ENCODE measurements around the gene INSIG2. TPM values are rescaled to one million over a fixed set of nuclear protein-coding genes. Genes with fewer than 3 reads are reported as not detected.

The INSIG2 gene
- polyA plus RNA-seq, 1 experiment = 7.5 TPM

- no peak overlapping the region for H3K4me3 ChIP-seq (ENCODE audit: low read depth, low read length)
- ChIA-PET POLR2A (no interaction called here), CTCF (interaction anchor here (1.2 to 1.3 kb wide), 2 partner anchors 17 to 53 kb away, joined by 3 read pairs; no protein-coding TSS in a partner anchor)
- no peak for DNase-seq (ENCODE audit: low read depth)
- peaks cover 4% of the 10 kb centered on the region for H3K27me3 ChIP-seq (ENCODE audit: control insufficient read depth, insufficient read depth, low read length)
- no peak for TF ChIP-seq CTCF (IDR thresholded peaks at IDR 0.05; ENCODE audit: insufficient read depth, low read depth, low read length)
- no peaks in the 10 kb centered on the region for H3K36me3 ChIP-seq (ENCODE audit: control insufficient read depth, insufficient read depth, low read length)
These were observed 2.9 kb upstream of the INSIG2 start for GRCh38 chr2:118085173-118086023.

GRCh38 chr2:118086024-118086633 is 2.1 kb upstream of the INSIG2 start:
- H3K27me3 ChIP-seq (ENCODE audit: control insufficient read depth, insufficient read depth, low read length) = peaks cover 4% of the 10 kb centered on the region
- ChIA-PET CTCF (interaction anchor here (1.2 to 1.3 kb wide), 2 partner anchors 18 to 53 kb away, joined by 3 read pairs; no protein-coding TSS in a partner anchor), POLR2A (no interaction called here)
- DNase-seq (ENCODE audit: low read depth) = no peak
- H3K4me3 ChIP-seq (ENCODE audit: low read depth, low read length) = no peak overlapping the region
- no peaks in the 10 kb centered on the region for H3K36me3 ChIP-seq (ENCODE audit: control insufficient read depth, insufficient read depth, low read length)
- no peak for TF ChIP-seq CTCF (IDR thresholded peaks at IDR 0.05; ENCODE audit: insufficient read depth, low read depth, low read length)

GRCh38 chr2:118089139-118089800 is 999 bp downstream of the INSIG2 start:
- Histone ChIP-seq H3K27me3 (ENCODE audit: control insufficient read depth, insufficient read depth, low read length) (0 out of 2 replicates have a peak, but pooled peaks cover 1% of the 10 kb centered on the region), H3K4me3 (ENCODE audit: low read depth, low read length) (peak overlapping the region; percentile 89), H3K36me3 (ENCODE audit: control insufficient read depth, insufficient read depth, low read length) (no peaks in the 10 kb centered on the region)
- ChIA-PET POLR2A (no interaction called here), CTCF (interaction anchor here (0.7 to 1.8 kb wide), 5 partner anchors 12 to 43 kb away, joined by 3 to 9 read pairs (median 5); no protein-coding TSS in a partner anchor)
- no peak for DNase-seq (ENCODE audit: low read depth)
- TF ChIP-seq CTCF (IDR thresholded peaks at IDR 0.05; ENCODE audit: insufficient read depth, low read depth, low read length) = peak; percentile 22

GRCh38 chr2:118090387-118091139 is 2.3 kb downstream of the INSIG2 start:
- Histone ChIP-seq H3K4me3 (ENCODE audit: low read depth, low read length) (no peak overlapping the region), H3K36me3 (ENCODE audit: control insufficient read depth, insufficient read depth, low read length) (no peaks in the 10 kb centered on the region), H3K27me3 (ENCODE audit: control insufficient read depth, insufficient read depth, low read length) (no peaks in the 10 kb centered on the region)
- ChIA-PET POLR2A (no interaction called here), CTCF (interaction anchor here (1.8 kb wide), 1 partner anchor 15 kb away, joined by 6 read pairs; no protein-coding TSS in a partner anchor)
- no peak for DNase-seq (ENCODE audit: low read depth)
- no peak for TF ChIP-seq CTCF (IDR thresholded peaks at IDR 0.05; ENCODE audit: insufficient read depth, low read depth, low read length)

Measured in BJ (cell line).